A673 (cell line): Measurements from ENCODE around the gene KIF5A. TPM values are rescaled to one million over a fixed set of nuclear protein-coding genes. Genes with fewer than 3 reads are reported as not detected.

Experiments
- BruUV-seq: library from RNA; stranded (reverse); fragments of 400-500 nt; replicated peaks from 2 replicates; lab custom pipeline; 2021; lab: Mats Ljungman, UMichigan
- CTCF ChIA-PET: fragments of 300-600 bp; sonication (Branson Sonifier 250); formaldehyde crosslinking; loops from one replicate; lab custom pipeline; 2022; ENCODE audit warnings: antibody characterized with exemption; lab: Charles Lee
- POLR2A ChIA-PET: fragments of 300-600 bp; sonication (Branson Sonifier 250); formaldehyde crosslinking; loops from one replicate; lab custom pipeline; 2022; ENCODE audit warnings: antibody characterized with exemption; ENCODE audit not compliant: low non-redundant PET; lab: Charles Lee
- DNase-seq: peaks from one replicate; pipeline ENCODE4 v3.0.0-alpha.2; 2015; ENCODE audit warnings: low spot score
- H3K27ac ChIP-seq: fragments of 200-600 bp; sonication (generic); 2 replicates; pipeline ENCODE4 v1.5.1; 2016; ENCODE audit warnings: mixed run types, low read depth, mild to moderate bottlenecking, mixed read lengths, antibody characterized with exemption, low read length; ENCODE audit not compliant: poor library complexity, severe bottlenecking
- H3K27me3 ChIP-seq: fragments of 200-600 bp; sonication (generic); replicated peaks from 2 replicates; pipeline ENCODE4 v1.6.1; 2017; ENCODE audit warnings: mixed run types, low read depth, mild to moderate bottlenecking, mixed read lengths, antibody characterized with exemption, low read length; ENCODE audit not compliant: insufficient read depth, poor library complexity
- H3K36me3 ChIP-seq: fragments of 200-600 bp; sonication (generic); 2 replicates; pipeline ENCODE4 v1.6.1; 2016; ENCODE audit warnings: mixed run types, mild to moderate bottlenecking, mixed read lengths, antibody characterized with exemption, low read length; ENCODE audit not compliant: insufficient read depth, poor library complexity, severe bottlenecking
- H3K4me1 ChIP-seq: fragments of 200-600 bp; sonication (generic); 2 replicates; pipeline ENCODE4 v1.6.1; 2017; ENCODE audit warnings: mixed run types, mild to moderate bottlenecking, mixed read lengths, antibody characterized with exemption, low read length; ENCODE audit not compliant: insufficient read depth, poor library complexity, severe bottlenecking
- H3K4me3 ChIP-seq: fragments of 200-600 bp; sonication (generic); 2 replicates; pipeline ENCODE4 v1.5.1; 2016; ENCODE audit warnings: low read depth, mixed run types, mild to moderate bottlenecking, mixed read lengths, low read length; ENCODE audit not compliant: poor library complexity, severe bottlenecking
- H3K9me3 ChIP-seq: fragments of 200-600 bp; sonication (generic); 2 replicates; pipeline ENCODE4 v1.6.1; 2016; ENCODE audit warnings: mixed run types, low read depth, mild to moderate bottlenecking, mixed read lengths, antibody characterized with exemption, low read length; ENCODE audit not compliant: poor library complexity, severe bottlenecking
- CTCF ChIP-seq: fragments of 300-800, 200-600 bp; sonication (generic); conservative IDR thresholded peaks from 2 replicates; pipeline ENCODE4 v1.5.1; 2017; ENCODE audit warnings: low read depth, mild to moderate bottlenecking, antibody characterized with exemption, low read length, moderate library complexity, mixed read lengths
- EZH2 ChIP-seq: fragments of 200-600 bp; sonication (generic); IDR thresholded peaks from 2 replicates; pipeline ENCODE4 v1.6.1; 2017; ENCODE audit warnings: borderline replicate concordance, low read depth, mild to moderate bottlenecking, mixed read lengths, antibody characterized with exemption, low read length; ENCODE audit not compliant: poor library complexity, severe bottlenecking
- intact Hi-C: fragments of 100-400 bp; cut with micrococcal nuclease; formaldehyde crosslinking; loops from one replicate; pipeline ENCODE4 v1.10.0; 2022; ENCODE audit not compliant: unreplicated experiment
- total RNA-seq: library from RNA; stranded (reverse); gene quantifications from 2 replicates; pipeline ENCODE4 v1.2.3, GENCODE V29; 2021

The KIF5A gene
- total RNA-seq, 1 experiment from 2014 or later, result 2.1 TPM

- no peaks in the 10 kb centered on the region for H3K9me3 ChIP-seq
- DNase-seq, result no peak
- H3K4me3 ChIP-seq, result no peak overlapping the region
- POLR2A ChIA-PET, result no interaction called here
- peaks cover 33% of the 10 kb centered on the region for H3K4me1 ChIP-seq
- no peaks in the 10 kb centered on the region for H3K27me3 ChIP-seq
- H3K36me3 ChIP-seq, result peaks cover 63% of the 10 kb centered on the region
- no TSS peak for BruUV-seq
- H3K27ac ChIP-seq, result peak overlapping the region; percentile 85
- intact Hi-C loops, result no loop called here
- TF ChIP-seq EZH2 (no peak), CTCF (no peak)
- CTCF ChIA-PET, result no interaction called here
Observed at GRCh38 chr12:57525615-57526383, 24.0 kb upstream of the KIF5A start.

GRCh38 chr12:57526477-57527126 is 23.2 kb upstream of the KIF5A start:
- H3K9me3 ChIP-seq, result no peaks in the 10 kb centered on the region
- no peaks in the 10 kb centered on the region for H3K27me3 ChIP-seq
- no peak overlapping the region for H3K27ac ChIP-seq
- TSS peak; percentile 3 for BruUV-seq
- no peak for DNase-seq
- intact Hi-C loops, result no loop called here
- peaks cover 25% of the 10 kb centered on the region for H3K4me1 ChIP-seq
- ChIA-PET CTCF (no interaction called here), POLR2A (no interaction called here)
- no peak overlapping the region for H3K4me3 ChIP-seq
- no peak for TF ChIP-seq EZH2
- TF ChIP-seq CTCF, result no peak
- peaks cover 71% of the 10 kb centered on the region for H3K36me3 ChIP-seq

GRCh38 chr12:57527184-57527583 is 22.7 kb upstream of the KIF5A start:
- CTCF ChIA-PET, result no interaction called here
- H3K36me3 ChIP-seq, result peaks cover 77% of the 10 kb centered on the region
- H3K4me3 ChIP-seq, result no peak overlapping the region

More at GRCh38 chr12:57527184-57527583, 22.7 kb upstream of the KIF5A start:
- intact Hi-C loops, result no loop called here
- BruUV-seq, result no TSS peak
- TF ChIP-seq CTCF, result no peak
- no peak for TF ChIP-seq EZH2
- Histone ChIP-seq H3K4me1 (peaks cover 19% of the 10 kb centered on the region), H3K27ac (peak overlapping the region; percentile 22), H3K9me3 (no peaks in the 10 kb centered on the region), H3K27me3 (no peaks in the 10 kb centered on the region)
- DNase-seq, result no peak
- POLR2A ChIA-PET, result no interaction called here
